ENCODE data around the gene CNOT4.

CNOT4 gene

DNA sequence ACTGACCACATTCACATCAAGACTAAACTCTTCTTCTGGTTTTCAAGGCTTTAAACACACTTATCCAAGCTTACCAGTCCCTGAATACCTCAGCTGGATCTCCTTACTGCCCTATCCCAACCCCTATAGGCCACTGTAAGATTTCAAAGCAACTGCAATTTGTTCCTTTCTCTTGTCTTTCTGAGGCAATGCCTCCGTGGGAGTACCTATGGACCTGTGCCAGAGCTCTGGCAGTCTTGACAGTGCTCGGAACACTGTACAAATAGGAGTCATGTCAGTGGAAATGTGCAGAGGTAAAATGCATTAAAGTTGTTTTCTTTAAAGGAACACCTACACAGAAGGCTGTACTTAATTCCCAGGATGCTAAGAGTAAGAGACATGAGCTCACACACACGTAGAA, 124.7 kb downstream of the CNOT4 start:
- no peak for DNase-seq
- Histone ChIP-seq H3K4me3 (ENCODE audit: low read depth, low read length) (no peak overlapping the region), H4K8ac (ENCODE audit: low read depth, low read length) (no peak overlapping the region), H3K27ac (ENCODE audit: low read depth, low read length) (no peak overlapping the region), H3K23ac (ENCODE audit: low read length) (no peak overlapping the region), H3K9me3 (ENCODE audit: insufficient read depth, low read depth, low read length) (no peaks in the 10 kb centered on the region), H4K91ac (ENCODE audit: low read depth, low read length) (no peak overlapping the region), H3K4me2 (ENCODE audit: low read length) (no peak overlapping the region), H3K14ac (ENCODE audit: low read length) (no peak overlapping the region), H2BK5ac (ENCODE audit: low read depth, low read length, poor library complexity) (no peak overlapping the region), H3K4me1 (ENCODE audit: control insufficient read depth in 1 of 2, insufficient read depth in 2 of 2, low read length in 2 of 2) (no peaks in the 10 kb centered on the region), H4K12ac (ENCODE audit: low read depth, low read length) (no peak overlapping the region), H3K18ac (ENCODE audit: low read length) (no peak overlapping the region), H3K9ac (ENCODE audit: low read length) (no peak overlapping the region), H2AK5ac (ENCODE audit: low read length) (no peak overlapping the region), H3K36me3 (ENCODE audit: control insufficient read depth in 1 of 2, insufficient read depth in 2 of 2, low read length in 2 of 2) (no peaks in the 10 kb centered on the region), H3K79me1 (ENCODE audit: low read length) (no peaks in the 10 kb centered on the region), H2BK12ac (ENCODE audit: low read length) (no peak overlapping the region), H2AFZ (ENCODE audit: insufficient read depth, low read length, poor library complexity) (no peak overlapping the region), H3K4ac (ENCODE audit: low read depth, low read length) (no peak overlapping the region), H3K27me3 (ENCODE audit: insufficient read depth, low read length) (no peaks in the 10 kb centered on the region), H3K79me2 (ENCODE audit: control insufficient read depth, insufficient read depth, low read length, poor library complexity) (peaks cover 2% of the 10 kb centered on the region), H2BK120ac (ENCODE audit: insufficient read depth, low read length, poor library complexity) (no peak overlapping the region)
- WGBS (ENCODE audit: extremely low coverage, insufficient coverage, insufficient read length): no CpG with 5 or more reads among the region's 3 CpGs

GRCh38 chr7:135383525-135384175, 126.3 kb downstream of the CNOT4 start:
- Histone ChIP-seq H4K12ac (ENCODE audit: low read depth, low read length) (no peak overlapping the region), H2AFZ (ENCODE audit: insufficient read depth, low read length, poor library complexity) (no peak overlapping the region), H3K36me3 (ENCODE audit: control insufficient read depth in 1 of 2, insufficient read depth in 2 of 2, low read length in 2 of 2) (no peaks in the 10 kb centered on the region), H3K18ac (ENCODE audit: low read length) (no peak overlapping the region), H3K23ac (ENCODE audit: low read length) (no peak overlapping the region), H2BK5ac (ENCODE audit: low read depth, low read length, poor library complexity) (no peak overlapping the region), H4K8ac (ENCODE audit: low read depth, low read length) (no peak overlapping the region), H2BK12ac (ENCODE audit: low read length) (no peak overlapping the region), H3K27me3 (ENCODE audit: insufficient read depth, low read length) (no peaks in the 10 kb centered on the region), H3K4me2 (ENCODE audit: low read length) (no peak overlapping the region), H3K14ac (ENCODE audit: low read length) (no peak overlapping the region), H3K4me3 (ENCODE audit: low read depth, low read length) (no peak overlapping the region), H3K79me1 (ENCODE audit: low read length) (no peaks in the 10 kb centered on the region), H3K79me2 (ENCODE audit: control insufficient read depth, insufficient read depth, low read length, poor library complexity) (peaks cover 2% of the 10 kb centered on the region), H4K91ac (ENCODE audit: low read depth, low read length) (no peak overlapping the region), H3K27ac (ENCODE audit: low read depth, low read length) (no peak overlapping the region), H3K4ac (ENCODE audit: low read depth, low read length) (no peak overlapping the region), H2AK5ac (ENCODE audit: low read length) (no peak overlapping the region), H3K4me1 (ENCODE audit: control insufficient read depth in 1 of 2, insufficient read depth in 2 of 2, low read length in 2 of 2) (no peaks in the 10 kb centered on the region), H3K9me3 (ENCODE audit: insufficient read depth, low read depth, low read length) (no peaks in the 10 kb centered on the region), H3K9ac (ENCODE audit: low read length) (no peak overlapping the region), H2BK120ac (ENCODE audit: insufficient read depth, low read length, poor library complexity) (no peak overlapping the region)
- WGBS (ENCODE audit: extremely low coverage, insufficient coverage, insufficient read length): no CpG with 5 or more reads among the region's 2 CpGs
- DNase-seq: peak in 1 of 2 donors; percentile 1

DNA sequence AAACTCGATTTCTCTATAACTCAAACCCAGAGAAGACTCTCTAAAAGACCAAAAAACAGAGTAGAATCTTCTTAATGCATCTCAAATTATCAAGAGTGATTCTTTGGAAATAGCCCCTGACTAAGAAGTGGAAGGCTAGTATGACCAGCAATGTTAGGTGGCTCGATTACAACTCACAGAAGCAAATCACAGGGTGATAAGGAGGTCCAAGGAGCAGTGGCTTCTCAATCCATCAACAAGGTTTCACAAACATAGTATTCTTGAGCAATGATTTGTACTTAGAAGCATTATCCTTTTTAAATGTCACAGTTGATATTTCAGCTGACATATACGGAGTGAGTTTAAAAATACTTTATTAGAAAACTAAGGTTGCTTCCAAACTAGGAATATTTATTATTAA, 127.7 kb downstream of the CNOT4 start:
- H3K4me1 ChIP-seq (ENCODE audit: control insufficient read depth in 1 of 2, insufficient read depth in 2 of 2, low read length in 2 of 2): no peaks in the 10 kb centered on the region
- H3K27me3 ChIP-seq (ENCODE audit: insufficient read depth, low read length): no peaks in the 10 kb centered on the region
- H3K23ac ChIP-seq (ENCODE audit: low read length): no peak overlapping the region
- H3K79me1 ChIP-seq (ENCODE audit: low read length): no peaks in the 10 kb centered on the region
- H2BK5ac ChIP-seq (ENCODE audit: low read depth, low read length, poor library complexity): no peak overlapping the region
- no peak overlapping the region for H3K9ac ChIP-seq (ENCODE audit: low read length)
- no peak overlapping the region for H3K4me3 ChIP-seq (ENCODE audit: low read depth, low read length)
- no peak overlapping the region for H2BK12ac ChIP-seq (ENCODE audit: low read length)
- H3K18ac ChIP-seq (ENCODE audit: low read length): no peak overlapping the region
- WGBS (ENCODE audit: extremely low coverage, insufficient coverage, insufficient read length): no CpG with 5 or more reads among the region's 3 CpGs
- H4K8ac ChIP-seq (ENCODE audit: low read depth, low read length): no peak overlapping the region
- no peak overlapping the region for H2BK120ac ChIP-seq (ENCODE audit: insufficient read depth, low read length, poor library complexity)
- no peak overlapping the region for H3K4ac ChIP-seq (ENCODE audit: low read depth, low read length)
- H3K14ac ChIP-seq (ENCODE audit: low read length): no peak overlapping the region
- H2AK5ac ChIP-seq (ENCODE audit: low read length): no peak overlapping the region
- H3K27ac ChIP-seq (ENCODE audit: low read depth, low read length): no peak overlapping the region
- H2AFZ ChIP-seq (ENCODE audit: insufficient read depth, low read length, poor library complexity): no peak overlapping the region
- no peaks in the 10 kb centered on the region for H3K36me3 ChIP-seq (ENCODE audit: control insufficient read depth in 1 of 2, insufficient read depth in 2 of 2, low read length in 2 of 2)
- H3K79me2 ChIP-seq (ENCODE audit: control insufficient read depth, insufficient read depth, low read length, poor library complexity): peaks cover 2% of the 10 kb centered on the region
- H3K4me2 ChIP-seq (ENCODE audit: low read length): no peak overlapping the region
- H3K9me3 ChIP-seq (ENCODE audit: insufficient read depth, low read depth, low read length): no peaks in the 10 kb centered on the region
- no peak overlapping the region for H4K91ac ChIP-seq (ENCODE audit: low read depth, low read length)
- DNase-seq: no peak
- no peak overlapping the region for H4K12ac ChIP-seq (ENCODE audit: low read depth, low read length)

- H4K12ac ChIP-seq (ENCODE audit: low read depth, low read length): no peak overlapping the region
- no peaks in the 10 kb centered on the region for H3K79me1 ChIP-seq (ENCODE audit: low read length)
- no peak overlapping the region for H2BK5ac ChIP-seq (ENCODE audit: low read depth, low read length, poor library complexity)
- no peak overlapping the region for H4K91ac ChIP-seq (ENCODE audit: low read depth, low read length)
- no peak for DNase-seq
- H3K27me3 ChIP-seq (ENCODE audit: insufficient read depth, low read length): no peaks in the 10 kb centered on the region
- no CpG with 5 or more reads among the region's 1 CpG for WGBS (ENCODE audit: extremely low coverage, insufficient coverage, insufficient read length)
- no peaks in the 10 kb centered on the region for H3K4me1 ChIP-seq (ENCODE audit: control insufficient read depth in 1 of 2, insufficient read depth in 2 of 2, low read length in 2 of 2)
- no peak overlapping the region for H4K8ac ChIP-seq (ENCODE audit: low read depth, low read length)
- no peak overlapping the region for H2BK12ac ChIP-seq (ENCODE audit: low read length)
- peaks cover 2% of the 10 kb centered on the region for H3K79me2 ChIP-seq (ENCODE audit: control insufficient read depth, insufficient read depth, low read length, poor library complexity)
- H3K23ac ChIP-seq (ENCODE audit: low read length): no peak overlapping the region
- H3K18ac ChIP-seq (ENCODE audit: low read length): no peak overlapping the region
- no peak overlapping the region for H3K27ac ChIP-seq (ENCODE audit: low read depth, low read length)
- no peak overlapping the region for H2AFZ ChIP-seq (ENCODE audit: insufficient read depth, low read length, poor library complexity)
- no peak overlapping the region for H2AK5ac ChIP-seq (ENCODE audit: low read length)
- H3K4ac ChIP-seq (ENCODE audit: low read depth, low read length): no peak overlapping the region
- H3K14ac ChIP-seq (ENCODE audit: low read length): no peak overlapping the region
- no peak overlapping the region for H2BK120ac ChIP-seq (ENCODE audit: insufficient read depth, low read length, poor library complexity)
- H3K9ac ChIP-seq (ENCODE audit: low read length): no peak overlapping the region
- no peak overlapping the region for H3K4me3 ChIP-seq (ENCODE audit: low read depth, low read length)
- H3K4me2 ChIP-seq (ENCODE audit: low read length): no peak overlapping the region
- H3K9me3 ChIP-seq (ENCODE audit: insufficient read depth, low read depth, low read length): no peaks in the 10 kb centered on the region
- H3K36me3 ChIP-seq (ENCODE audit: control insufficient read depth in 1 of 2, insufficient read depth in 2 of 2, low read length in 2 of 2): no peaks in the 10 kb centered on the region
These were observed 128.5 kb downstream of the CNOT4 start for GRCh38 chr7:135381369-135381768.

Measured in trophoblast cell (in vitro differentiated cells and primary cell).